ENCODE measurements around the gene SHQ1.

GRCh38 chr3:72728958-72729467 is 119.2 kb downstream of the SHQ1 start:
- TF ChIP-seq CTCF (conservative IDR thresholded peaks at IDR 0.05; ENCODE audit: low read depth, low read length) (no peak), POLR2A (IDR thresholded peaks at IDR 0.05; ENCODE audit: low read depth, low read length) (no peak)
